ENCODE data around the gene RITA1. TPM values are rescaled to one million over a fixed set of nuclear protein-coding genes. Genes with fewer than 3 reads are reported as not detected.

RITA1 gene
- total RNA-seq, 1 donor = 27.6 TPM

GRCh38 chr12:113228394-113229028 is 43.0 kb downstream of the RITA1 start:
- TF ChIP-seq CTCF (IDR thresholded peaks at IDR 0.05; ENCODE audit: insufficient read depth, low read depth, low read length) = no peak
- no peak for DNase-seq (ENCODE audit: low read depth)
- H3K4me3 ChIP-seq (ENCODE audit: low read depth, low read length) = no peak overlapping the region

GRCh38 chr12:113230315-113231234 is 45.1 kb downstream of the RITA1 start:
- no peak for TF ChIP-seq CTCF (IDR thresholded peaks at IDR 0.05; ENCODE audit: insufficient read depth, low read depth, low read length)
- DNase-seq (ENCODE audit: low read depth) = no peak
- no peak overlapping the region for H3K4me3 ChIP-seq (ENCODE audit: low read depth, low read length)

- peak; percentile 63 for DNase-seq (ENCODE audit: low read depth)
- no peak for TF ChIP-seq CTCF (IDR thresholded peaks at IDR 0.05; ENCODE audit: insufficient read depth, low read depth, low read length)
These were observed 45.9 kb downstream of the RITA1 start for GRCh38 chr12:113231235-113232088.

GRCh38 chr12:113232089-113232839 is 46.7 kb downstream of the RITA1 start:
- no peak for DNase-seq (ENCODE audit: low read depth)
- no peak for TF ChIP-seq CTCF (IDR thresholded peaks at IDR 0.05; ENCODE audit: insufficient read depth, low read depth, low read length)
- no peak overlapping the region for H3K4me3 ChIP-seq (ENCODE audit: low read depth, low read length)

More at GRCh38 chr12:113231235-113232088, 45.9 kb downstream of the RITA1 start:
- no peak overlapping the region for H3K4me3 ChIP-seq (ENCODE audit: low read depth, low read length)

GRCh38 chr12:113232840-113233585 is 47.5 kb downstream of the RITA1 start:
- no peak for TF ChIP-seq CTCF (IDR thresholded peaks at IDR 0.05; ENCODE audit: insufficient read depth, low read depth, low read length)
- DNase-seq (ENCODE audit: low read depth) = no peak
- no peak overlapping the region for H3K4me3 ChIP-seq (ENCODE audit: low read depth, low read length)
